OCI-LY3 (cell line): Measurements from ENCODE around the gene CDH18.

Experiments
- EZH2phosphoT487 ChIP-seq: fragments of 200-600 bp; shearing (Covaris generic); IDR thresholded peaks from 2 replicates; pipeline ENCODE4 v1.6.1; 2018; ENCODE audit warnings: antibody characterized with exemption, mixed run types, low read depth
- TF ChIP-seq, protein P1 (sequence below): fragments of 200-600, 300-600 bp; sonication (generic); IDR thresholded peaks from 2 replicates; pipeline ENCODE4 v1.5.1; 2014; ENCODE audit warnings: antibody characterized with exemption, low read length, low read depth

DNA sequence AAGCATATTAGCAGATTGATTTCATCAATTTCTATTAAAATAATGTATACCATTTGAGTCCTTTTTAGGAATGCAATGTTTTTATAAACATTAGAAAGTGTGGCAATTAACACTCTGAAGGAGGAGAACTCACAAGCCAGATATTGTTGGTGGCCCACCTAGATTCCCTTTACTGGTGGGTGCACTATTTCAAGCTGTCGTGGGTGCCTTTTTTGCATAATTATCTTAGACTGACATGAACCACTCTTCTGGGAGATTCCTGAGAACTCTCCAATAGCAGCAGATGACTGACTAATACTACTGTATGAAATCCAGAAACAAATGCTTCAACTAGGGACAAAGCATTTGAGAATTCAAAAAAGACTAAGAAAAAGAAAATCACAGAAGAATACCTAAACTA lies 526.0 kb downstream of the CDH18 start:
- TF ChIP-seq, protein P1, sequence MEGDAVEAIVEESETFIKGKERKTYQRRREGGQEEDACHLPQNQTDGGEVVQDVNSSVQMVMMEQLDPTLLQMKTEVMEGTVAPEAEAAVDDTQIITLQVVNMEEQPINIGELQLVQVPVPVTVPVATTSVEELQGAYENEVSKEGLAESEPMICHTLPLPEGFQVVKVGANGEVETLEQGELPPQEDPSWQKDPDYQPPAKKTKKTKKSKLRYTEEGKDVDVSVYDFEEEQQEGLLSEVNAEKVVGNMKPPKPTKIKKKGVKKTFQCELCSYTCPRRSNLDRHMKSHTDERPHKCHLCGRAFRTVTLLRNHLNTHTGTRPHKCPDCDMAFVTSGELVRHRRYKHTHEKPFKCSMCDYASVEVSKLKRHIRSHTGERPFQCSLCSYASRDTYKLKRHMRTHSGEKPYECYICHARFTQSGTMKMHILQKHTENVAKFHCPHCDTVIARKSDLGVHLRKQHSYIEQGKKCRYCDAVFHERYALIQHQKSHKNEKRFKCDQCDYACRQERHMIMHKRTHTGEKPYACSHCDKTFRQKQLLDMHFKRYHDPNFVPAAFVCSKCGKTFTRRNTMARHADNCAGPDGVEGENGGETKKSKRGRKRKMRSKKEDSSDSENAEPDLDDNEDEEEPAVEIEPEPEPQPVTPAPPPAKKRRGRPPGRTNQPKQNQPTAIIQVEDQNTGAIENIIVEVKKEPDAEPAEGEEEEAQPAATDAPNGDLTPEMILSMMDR, result no peak
- TF ChIP-seq EZH2phosphoT487, result no peak
